K562 (cell line): Measurements from ENCODE around the gene PNPLA7. TPM values are rescaled to one million over a fixed set of nuclear protein-coding genes. Genes with fewer than 3 reads are reported as not detected.

Source experiments
- ATAC-seq: fragments of 200-7000 bp; cut with Tn5 transposase; 3 replicates; pipeline ENCODE4 v1.9.1; 2020; ENCODE audit warnings: moderate library complexity
- BruUV-seq: library from RNA; stranded (reverse); fragments of 400-500 nt; replicated peaks from 2 replicates; lab custom pipeline; 2021; lab: Mats Ljungman, UMichigan
- CTCF ChIA-PET: fragments of 300-600 bp; formaldehyde crosslinking; extraction: SDS; loops from one replicate; lab custom pipeline; 2021; ENCODE audit warnings: low intra/inter-chr PET ratio; lab: Yijun Ruan, JAX
- POLR2A ChIA-PET: fragments of 300-600, 350-650 bp; sonication (Branson Sonifier 250); formaldehyde crosslinking; extraction: SDS; loops from one replicate; lab custom pipeline; 2021; ENCODE audit warnings: antibody characterized with exemption, inconsistent platforms; lab: Yijun Ruan, JAX
- DNase-seq, 4 experiments: peaks; one replicate each; pipeline versions ENCODE4 v3.0.0 to v3.0.0-alpha.2; 2011 to 2018; ENCODE audit warnings: low spot score in 3 of 4, mixed read lengths in 3 of 4; ENCODE audit errors: extremely low read depth in 1 of 4
- FAIRE-seq: peaks from 2 replicates; lab custom pipeline; 2011; peaks lifted over from hg19 to GRCh38; lab: Jason Lieb, UNC
- H2AFZ ChIP-seq: 2 replicates; pipeline ENCODE4 v1.6.0; 2011; ENCODE audit warnings: low read depth, low read length, control low read depth, inconsistent platforms
- H3K27ac ChIP-seq: fragments of 200-600 bp; 3 replicates; pipeline ENCODE4 v1.8.0; 2011; ENCODE audit warnings: low read depth, mild to moderate bottlenecking, control low read depth, inconsistent platforms, low read length, moderate library complexity, mixed read lengths; ENCODE audit errors: extremely low read depth
- H3K27me3 ChIP-seq, 2 experiments: fragments of 300-600 bp in 1 of 2; 2 replicates in 1 of 2; 3 replicates in 1 of 2; pipeline versions ENCODE4 v1.6.0 to v1.8.0; 2011; ENCODE audit warnings: inconsistent platforms in 2 of 2, low read length in 2 of 2, mild to moderate bottlenecking in 1 of 2, mixed read lengths in 1 of 2, moderate library complexity in 1 of 2; ENCODE audit not compliant: control insufficient read depth in 2 of 2, insufficient read depth in 2 of 2
- H3K36me3 ChIP-seq: fragments of 300-600 bp; 3 replicates; pipeline ENCODE4 v1.8.0; 2011; ENCODE audit warnings: mild to moderate bottlenecking, low read length, inconsistent platforms; ENCODE audit not compliant: control insufficient read depth, insufficient read depth
- H3K4me1 ChIP-seq, 2 experiments: fragments of 200-600 bp in 1 of 2; replicated peaks in 1 of 2; 2 replicates in 1 of 2; 3 replicates in 1 of 2; pipeline versions ENCODE4 v1.5.1 to v1.8.0; 2011; ENCODE audit warnings: inconsistent platforms in 2 of 2, low read length in 2 of 2, mild to moderate bottlenecking in 1 of 2, mixed read lengths in 1 of 2, moderate library complexity in 1 of 2; ENCODE audit not compliant: control insufficient read depth in 2 of 2, insufficient read depth in 2 of 2
- H3K4me2 ChIP-seq: 2 replicates; pipeline ENCODE4 v1.6.1; 2011; ENCODE audit warnings: low read length, control low read depth, inconsistent platforms, mixed read lengths; ENCODE audit not compliant: insufficient read depth
- H3K4me3 ChIP-seq: fragments of 200-600 bp; sonication (generic), shearing (Covaris generic); 2 replicates; pipeline ENCODE4 v1.5.1; 2016; ENCODE audit warnings: control low read depth, inconsistent platforms
- H3K79me2 ChIP-seq: fragments of 200-600 bp; 3 replicates; pipeline ENCODE4 v1.8.0; 2011; ENCODE audit warnings: low read length, inconsistent platforms; ENCODE audit not compliant: control insufficient read depth, insufficient read depth
- H3K9ac ChIP-seq, 2 experiments: 2 replicates each; pipeline versions ENCODE4 v1.6.0 to v1.6.1; 2011; ENCODE audit warnings: low read depth in 2 of 2, low read length in 2 of 2, control low read depth in 1 of 2, inconsistent platforms in 1 of 2, mild to moderate bottlenecking in 1 of 2, mixed read lengths in 1 of 2; ENCODE audit not compliant: insufficient read depth in 1 of 2
- H3K9me1 ChIP-seq: one replicate; pipeline ENCODE4 v1.6.0; 2011; ENCODE audit warnings: inconsistent platforms, mild to moderate bottlenecking, low read length, moderate library complexity; ENCODE audit not compliant: control insufficient read depth, insufficient read depth
- H3K9me3 ChIP-seq: replicated peaks from 2 replicates; pipeline ENCODE4 v1.5.1; 2011; ENCODE audit warnings: low read depth, low read length, inconsistent platforms; ENCODE audit not compliant: control insufficient read depth, insufficient read depth
- H4K20me1 ChIP-seq: replicated peaks from 2 replicates; pipeline ENCODE4 v1.6.1; 2011; ENCODE audit warnings: low read length, inconsistent platforms, mixed read lengths; ENCODE audit not compliant: control insufficient read depth, insufficient read depth
- ARID2 ChIP-seq: fragments of 450-650 bp; IDR thresholded peaks from 2 replicates; pipeline ENCODE4 v1.6.1; 2017; ENCODE audit warnings: antibody characterized with exemption, mild to moderate bottlenecking
- CEBPB ChIP-seq: fragments of 450-650 bp; IDR thresholded peaks from 2 replicates; pipeline ENCODE4 v1.6.1; 2016; ENCODE audit warnings: missing genetic modification characterization, missing compliant biosample characterization
- POLR2G ChIP-seq: fragments of 200-400 bp; formaldehyde crosslinking; IDR thresholded peaks from 2 replicates; pipeline ENCODE4 v1.6.1; 2017; ENCODE audit warnings: low read depth, mild to moderate bottlenecking, antibody characterized with exemption, low read length, moderate library complexity
- POLR3A ChIP-seq: IDR thresholded peaks from 2 replicates; pipeline ENCODE4 v1.6.1; 2011; ENCODE audit warnings: borderline replicate concordance, mild to moderate bottlenecking, moderate library complexity; ENCODE audit not compliant: insufficient read length, insufficient read depth; ENCODE audit errors: extremely low read depth
- RBFOX2 ChIP-seq: fragments of 200-400 bp; formaldehyde crosslinking; IDR thresholded peaks from 2 replicates; pipeline ENCODE4 v1.6.1; 2017; ENCODE audit warnings: low read depth, mild to moderate bottlenecking, low read length, moderate library complexity
- TCF7 ChIP-seq: sonication (generic); IDR thresholded peaks from 2 replicates; pipeline ENCODE4 v1.6.1; 2016; ENCODE audit warnings: antibody characterized with exemption, borderline replicate concordance
- WGBS: fragments of 100-300 bp; shearing (Covaris generic); methylation state at CpG from one replicate; pipeline ENCODE4 v1.1.6; 2016; ENCODE audit warnings: low coverage, mixed read lengths; ENCODE audit not compliant: insufficient coverage; ENCODE audit errors: missing lambda C conversion rate; 5-methylcytosine and 5-hydroxymethylcytosine counted together
- in situ Hi-C: fragments of 300-500 bp; cut with MboI; formaldehyde crosslinking; loops from 4 replicates; pipeline ENCODE4 v1.15.0; 2018; ENCODE audit warnings: inconsistent platforms, mixed read lengths
- intact Hi-C: fragments of 100-400 bp; cut with micrococcal nuclease; formaldehyde crosslinking; loops from 2 replicates; pipeline ENCODE4 v1.14.2; 2022
- polyA plus RNA-seq, 8 experiments: library from polyadenylated mRNA; depleted of rRNA in 4 of 8; stranded (reverse) in 5 of 8; unstranded in 3 of 8; fragments of >200 nt; fragmentation: Nextera tagmentation in 2 of 8; fragmentation: Illumina TruSeq in 1 of 8; extraction: Ambion mirVana in 2 of 8; extraction: Trizol in 1 of 8; gene quantifications; 2 replicates each; pipeline versions ENCODE4 v1.2.1 to v1.2.3, GENCODE V29; 2011 to 2014; ENCODE audit warnings: inconsistent platforms in 1 of 8, missing spikeins in 1 of 8
- total RNA-seq, 7 experiments: library from RNA; depleted of rRNA in 6 of 7; stranded (reverse); fragments of >200 nt in 6 of 7; fragmentation: Illumina TruSeq in 2 of 7; extraction: Trizol in 2 of 7; gene quantifications; 2 replicates each; pipeline versions ENCODE4 v1.2.1 to v1.2.3, GENCODE V29; 2011 to 2021; ENCODE audit warnings: low replicate concordance in 1 of 7
- TF ChIP-seq, protein P1 (sequence below): IDR thresholded peaks from 3 replicates; pipeline ENCODE4 v1.6.1; 2011; ENCODE audit warnings: borderline replicate concordance, mild to moderate bottlenecking, moderate library complexity; ENCODE audit not compliant: insufficient read length; ENCODE audit errors: extremely low read depth
- TF ChIP-seq, protein P2 (sequence below), 2 experiments: fragments of 450-650 bp in 1 of 2; IDR thresholded peaks; 2 replicates each; pipeline ENCODE4 v1.6.1; 2011 to 2017; ENCODE audit warnings: low read depth in 2 of 2, antibody characterized with exemption in 1 of 2, borderline replicate concordance in 1 of 2, low read length in 1 of 2, mild to moderate bottlenecking in 1 of 2, mixed read lengths in 1 of 2; ENCODE audit not compliant: control insufficient read depth in 1 of 2

PNPLA7 gene
- total and polyA plus RNA-seq, 9 of the 15 experiments (the other 6 are each of a cell fraction or from before 2014, with no cell fraction given), result 0.01 to 0.85 (median 0.19) TPM; not detected in 1

DNA sequence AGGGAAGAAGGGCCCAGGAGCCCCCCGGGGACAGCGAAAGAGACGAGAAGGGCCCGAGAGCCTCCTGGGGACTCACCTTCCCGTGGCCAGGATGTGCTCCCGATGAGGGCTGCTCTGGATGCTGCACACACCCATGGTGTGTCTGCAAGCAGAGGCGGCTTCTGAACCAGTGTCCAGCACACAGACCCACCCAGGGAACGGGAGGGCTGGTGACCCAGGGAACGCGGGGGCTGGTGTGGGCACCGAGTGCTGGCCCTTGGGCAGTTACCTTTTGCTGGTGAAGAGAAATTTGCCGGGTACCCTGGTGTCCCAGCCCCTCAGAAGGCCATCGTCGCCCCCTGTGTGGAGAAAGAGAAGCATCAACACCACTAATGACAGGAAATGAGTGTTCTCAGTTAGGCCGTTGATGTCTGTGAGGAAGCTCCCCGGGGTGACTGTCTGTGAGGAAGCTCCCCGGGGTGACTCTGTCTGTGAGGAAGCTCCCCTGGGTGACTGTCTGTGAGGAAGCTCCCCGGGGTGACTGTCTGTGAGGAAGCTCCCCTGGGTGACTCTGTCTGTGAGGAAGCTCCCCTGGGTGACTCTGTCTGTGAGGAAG is 14.7 kb upstream of the PNPLA7 start:
- Histone ChIP-seq H3K4me1 (no peaks in the 10 kb centered on the region), H3K9me1 (no peaks in the 10 kb centered on the region), H3K9ac (peak overlapping the region in 1 of 2 experiments; percentile 48; a peak in 1 of 4 replicates), H3K4me3 (no peak overlapping the region), H4K20me1 (no peaks in the 10 kb centered on the region), H3K27ac (no peak overlapping the region), H3K79me2 (no peaks in the 10 kb centered on the region), H3K9me3 (no peaks in the 10 kb centered on the region), H2AFZ (no peak overlapping the region), H3K36me3 (peaks cover 54% of the 10 kb centered on the region; the same call in 2 of the 3 replicates), H3K4me2 (no peak overlapping the region), H3K27me3 (no peaks in the 10 kb centered on the region)
- ATAC-seq, result no peak
- no peak for FAIRE-seq
- DNase-seq, result no peak
- in situ Hi-C loops, result no loop called here
- WGBS, result 91% methylated on average over 17 of the region's 18 CpGs
- TF ChIP-seq ARID2, result no peak
- 0 out of 2 replicates have a peak, but pooled peaks have one; percentile 29 for TF ChIP-seq POLR2G
- no peak for TF ChIP-seq CEBPB (tag)
- TF ChIP-seq RBFOX2, result peak; percentile 37; the same call in 1 of the 2 replicates
- ChIA-PET CTCF (no interaction called here), POLR2A (no interaction called here)
- intact Hi-C loops, result no loop called here
- BruUV-seq, result no TSS peak

DNA sequence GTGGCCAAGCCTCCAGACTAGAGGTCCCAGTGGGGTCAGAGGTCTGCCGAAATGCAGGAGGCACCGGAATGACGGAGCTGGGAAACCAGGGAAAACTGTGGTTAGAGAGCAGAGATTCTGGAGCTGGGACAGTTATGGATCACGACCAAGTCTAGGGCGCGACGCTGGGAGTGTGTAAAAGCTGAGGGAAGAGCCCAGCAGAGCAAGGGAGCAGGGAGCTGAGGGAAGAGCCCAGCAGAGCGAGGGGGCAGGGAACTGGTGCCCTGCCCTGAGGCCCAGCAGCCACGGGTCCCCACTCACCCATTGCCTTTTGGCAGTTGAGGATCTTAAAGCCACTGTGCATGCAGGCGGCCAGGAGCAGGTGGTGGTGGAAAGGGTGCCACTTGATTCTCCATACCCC is 13.9 kb upstream of the PNPLA7 start:
- ATAC-seq, result no peak
- Histone ChIP-seq H3K9me1 (no peaks in the 10 kb centered on the region), H3K27me3 (no peaks in the 10 kb centered on the region), H2AFZ (no peak overlapping the region), H4K20me1 (no peaks in the 10 kb centered on the region), H3K36me3 (peaks cover 53% of the 10 kb centered on the region; the same call in 2 of the 3 replicates), H3K4me3 (no peak overlapping the region), H3K27ac (no peak overlapping the region), H3K9me3 (no peaks in the 10 kb centered on the region), H3K4me2 (no peak overlapping the region), H3K4me1 (no peaks in the 10 kb centered on the region), H3K9ac (no peak overlapping the region), H3K79me2 (no peaks in the 10 kb centered on the region)
- no TSS peak for BruUV-seq
- POLR2A ChIA-PET, result interaction anchor here (1.8 kb wide), 1 partner anchor 11 kb away, joined by 4 read pairs; no protein-coding TSS in a partner anchor
- in situ Hi-C loops, result no loop called here
- no peak for FAIRE-seq
- 95% methylated on average over 10 of the region's 10 CpGs for WGBS
- intact Hi-C loops, result no loop called here
- no peak for DNase-seq
- CTCF ChIA-PET, result no interaction called here
- TF ChIP-seq, protein P1, sequence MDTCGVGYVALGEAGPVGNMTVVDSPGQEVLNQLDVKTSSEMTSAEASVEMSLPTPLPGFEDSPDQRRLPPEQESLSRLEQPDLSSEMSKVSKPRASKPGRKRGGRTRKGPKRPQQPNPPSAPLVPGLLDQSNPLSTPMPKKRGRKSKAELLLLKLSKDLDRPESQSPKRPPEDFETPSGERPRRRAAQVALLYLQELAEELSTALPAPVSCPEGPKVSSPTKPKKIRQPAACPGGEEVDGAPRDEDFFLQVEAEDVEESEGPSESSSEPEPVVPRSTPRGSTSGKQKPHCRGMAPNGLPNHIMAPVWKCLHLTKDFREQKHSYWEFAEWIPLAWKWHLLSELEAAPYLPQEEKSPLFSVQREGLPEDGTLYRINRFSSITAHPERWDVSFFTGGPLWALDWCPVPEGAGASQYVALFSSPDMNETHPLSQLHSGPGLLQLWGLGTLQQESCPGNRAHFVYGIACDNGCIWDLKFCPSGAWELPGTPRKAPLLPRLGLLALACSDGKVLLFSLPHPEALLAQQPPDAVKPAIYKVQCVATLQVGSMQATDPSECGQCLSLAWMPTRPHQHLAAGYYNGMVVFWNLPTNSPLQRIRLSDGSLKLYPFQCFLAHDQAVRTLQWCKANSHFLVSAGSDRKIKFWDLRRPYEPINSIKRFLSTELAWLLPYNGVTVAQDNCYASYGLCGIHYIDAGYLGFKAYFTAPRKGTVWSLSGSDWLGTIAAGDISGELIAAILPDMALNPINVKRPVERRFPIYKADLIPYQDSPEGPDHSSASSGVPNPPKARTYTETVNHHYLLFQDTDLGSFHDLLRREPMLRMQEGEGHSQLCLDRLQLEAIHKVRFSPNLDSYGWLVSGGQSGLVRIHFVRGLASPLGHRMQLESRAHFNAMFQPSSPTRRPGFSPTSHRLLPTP, result no peak
- TF ChIP-seq, protein P2, sequence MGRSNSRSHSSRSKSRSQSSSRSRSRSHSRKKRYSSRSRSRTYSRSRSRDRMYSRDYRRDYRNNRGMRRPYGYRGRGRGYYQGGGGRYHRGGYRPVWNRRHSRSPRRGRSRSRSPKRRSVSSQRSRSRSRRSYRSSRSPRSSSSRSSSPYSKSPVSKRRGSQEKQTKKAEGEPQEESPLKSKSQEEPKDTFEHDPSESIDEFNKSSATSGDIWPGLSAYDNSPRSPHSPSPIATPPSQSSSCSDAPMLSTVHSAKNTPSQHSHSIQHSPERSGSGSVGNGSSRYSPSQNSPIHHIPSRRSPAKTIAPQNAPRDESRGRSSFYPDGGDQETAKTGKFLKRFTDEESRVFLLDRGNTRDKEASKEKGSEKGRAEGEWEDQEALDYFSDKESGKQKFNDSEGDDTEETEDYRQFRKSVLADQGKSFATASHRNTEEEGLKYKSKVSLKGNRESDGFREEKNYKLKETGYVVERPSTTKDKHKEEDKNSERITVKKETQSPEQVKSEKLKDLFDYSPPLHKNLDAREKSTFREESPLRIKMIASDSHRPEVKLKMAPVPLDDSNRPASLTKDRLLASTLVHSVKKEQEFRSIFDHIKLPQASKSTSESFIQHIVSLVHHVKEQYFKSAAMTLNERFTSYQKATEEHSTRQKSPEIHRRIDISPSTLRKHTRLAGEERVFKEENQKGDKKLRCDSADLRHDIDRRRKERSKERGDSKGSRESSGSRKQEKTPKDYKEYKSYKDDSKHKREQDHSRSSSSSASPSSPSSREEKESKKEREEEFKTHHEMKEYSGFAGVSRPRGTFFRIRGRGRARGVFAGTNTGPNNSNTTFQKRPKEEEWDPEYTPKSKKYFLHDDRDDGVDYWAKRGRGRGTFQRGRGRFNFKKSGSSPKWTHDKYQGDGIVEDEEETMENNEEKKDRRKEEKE (IDR thresholded peaks at IDR 0.05; ENCODE audit: borderline replicate concordance in 1 of 2, control insufficient read depth in 1 of 2, low read depth in 2 of 2, low read length in 1 of 2), result no peak
- no peak for TF ChIP-seq TCF7
- TF ChIP-seq POLR3A, result no peak
